ENCODE measurements around the gene NOL3. TPM values are rescaled to one million over a fixed set of nuclear protein-coding genes. Genes with fewer than 3 reads are reported as not detected.

The NOL3 gene
- total and polyA plus RNA-seq, 9 of the 15 experiments (the other 6 are each of a cell fraction or from before 2014, with no cell fraction given): 0.45 to 14.0 (median 5.4) TPM

- TF ChIP-seq E4F1 (CRISPR knock-in tag; IDR thresholded peaks at IDR 0.05; ENCODE audit: borderline replicate concordance): no peak
- TF ChIP-seq KLF13 (tag; IDR thresholded peaks at IDR 0.05; ENCODE audit: borderline replicate concordance, low read depth): no peak
- TF ChIP-seq SMAD3 (CRISPR knock-in tag; conservative IDR thresholded peaks at IDR 0.05): no peak
- TF ChIP-seq, protein P1, sequence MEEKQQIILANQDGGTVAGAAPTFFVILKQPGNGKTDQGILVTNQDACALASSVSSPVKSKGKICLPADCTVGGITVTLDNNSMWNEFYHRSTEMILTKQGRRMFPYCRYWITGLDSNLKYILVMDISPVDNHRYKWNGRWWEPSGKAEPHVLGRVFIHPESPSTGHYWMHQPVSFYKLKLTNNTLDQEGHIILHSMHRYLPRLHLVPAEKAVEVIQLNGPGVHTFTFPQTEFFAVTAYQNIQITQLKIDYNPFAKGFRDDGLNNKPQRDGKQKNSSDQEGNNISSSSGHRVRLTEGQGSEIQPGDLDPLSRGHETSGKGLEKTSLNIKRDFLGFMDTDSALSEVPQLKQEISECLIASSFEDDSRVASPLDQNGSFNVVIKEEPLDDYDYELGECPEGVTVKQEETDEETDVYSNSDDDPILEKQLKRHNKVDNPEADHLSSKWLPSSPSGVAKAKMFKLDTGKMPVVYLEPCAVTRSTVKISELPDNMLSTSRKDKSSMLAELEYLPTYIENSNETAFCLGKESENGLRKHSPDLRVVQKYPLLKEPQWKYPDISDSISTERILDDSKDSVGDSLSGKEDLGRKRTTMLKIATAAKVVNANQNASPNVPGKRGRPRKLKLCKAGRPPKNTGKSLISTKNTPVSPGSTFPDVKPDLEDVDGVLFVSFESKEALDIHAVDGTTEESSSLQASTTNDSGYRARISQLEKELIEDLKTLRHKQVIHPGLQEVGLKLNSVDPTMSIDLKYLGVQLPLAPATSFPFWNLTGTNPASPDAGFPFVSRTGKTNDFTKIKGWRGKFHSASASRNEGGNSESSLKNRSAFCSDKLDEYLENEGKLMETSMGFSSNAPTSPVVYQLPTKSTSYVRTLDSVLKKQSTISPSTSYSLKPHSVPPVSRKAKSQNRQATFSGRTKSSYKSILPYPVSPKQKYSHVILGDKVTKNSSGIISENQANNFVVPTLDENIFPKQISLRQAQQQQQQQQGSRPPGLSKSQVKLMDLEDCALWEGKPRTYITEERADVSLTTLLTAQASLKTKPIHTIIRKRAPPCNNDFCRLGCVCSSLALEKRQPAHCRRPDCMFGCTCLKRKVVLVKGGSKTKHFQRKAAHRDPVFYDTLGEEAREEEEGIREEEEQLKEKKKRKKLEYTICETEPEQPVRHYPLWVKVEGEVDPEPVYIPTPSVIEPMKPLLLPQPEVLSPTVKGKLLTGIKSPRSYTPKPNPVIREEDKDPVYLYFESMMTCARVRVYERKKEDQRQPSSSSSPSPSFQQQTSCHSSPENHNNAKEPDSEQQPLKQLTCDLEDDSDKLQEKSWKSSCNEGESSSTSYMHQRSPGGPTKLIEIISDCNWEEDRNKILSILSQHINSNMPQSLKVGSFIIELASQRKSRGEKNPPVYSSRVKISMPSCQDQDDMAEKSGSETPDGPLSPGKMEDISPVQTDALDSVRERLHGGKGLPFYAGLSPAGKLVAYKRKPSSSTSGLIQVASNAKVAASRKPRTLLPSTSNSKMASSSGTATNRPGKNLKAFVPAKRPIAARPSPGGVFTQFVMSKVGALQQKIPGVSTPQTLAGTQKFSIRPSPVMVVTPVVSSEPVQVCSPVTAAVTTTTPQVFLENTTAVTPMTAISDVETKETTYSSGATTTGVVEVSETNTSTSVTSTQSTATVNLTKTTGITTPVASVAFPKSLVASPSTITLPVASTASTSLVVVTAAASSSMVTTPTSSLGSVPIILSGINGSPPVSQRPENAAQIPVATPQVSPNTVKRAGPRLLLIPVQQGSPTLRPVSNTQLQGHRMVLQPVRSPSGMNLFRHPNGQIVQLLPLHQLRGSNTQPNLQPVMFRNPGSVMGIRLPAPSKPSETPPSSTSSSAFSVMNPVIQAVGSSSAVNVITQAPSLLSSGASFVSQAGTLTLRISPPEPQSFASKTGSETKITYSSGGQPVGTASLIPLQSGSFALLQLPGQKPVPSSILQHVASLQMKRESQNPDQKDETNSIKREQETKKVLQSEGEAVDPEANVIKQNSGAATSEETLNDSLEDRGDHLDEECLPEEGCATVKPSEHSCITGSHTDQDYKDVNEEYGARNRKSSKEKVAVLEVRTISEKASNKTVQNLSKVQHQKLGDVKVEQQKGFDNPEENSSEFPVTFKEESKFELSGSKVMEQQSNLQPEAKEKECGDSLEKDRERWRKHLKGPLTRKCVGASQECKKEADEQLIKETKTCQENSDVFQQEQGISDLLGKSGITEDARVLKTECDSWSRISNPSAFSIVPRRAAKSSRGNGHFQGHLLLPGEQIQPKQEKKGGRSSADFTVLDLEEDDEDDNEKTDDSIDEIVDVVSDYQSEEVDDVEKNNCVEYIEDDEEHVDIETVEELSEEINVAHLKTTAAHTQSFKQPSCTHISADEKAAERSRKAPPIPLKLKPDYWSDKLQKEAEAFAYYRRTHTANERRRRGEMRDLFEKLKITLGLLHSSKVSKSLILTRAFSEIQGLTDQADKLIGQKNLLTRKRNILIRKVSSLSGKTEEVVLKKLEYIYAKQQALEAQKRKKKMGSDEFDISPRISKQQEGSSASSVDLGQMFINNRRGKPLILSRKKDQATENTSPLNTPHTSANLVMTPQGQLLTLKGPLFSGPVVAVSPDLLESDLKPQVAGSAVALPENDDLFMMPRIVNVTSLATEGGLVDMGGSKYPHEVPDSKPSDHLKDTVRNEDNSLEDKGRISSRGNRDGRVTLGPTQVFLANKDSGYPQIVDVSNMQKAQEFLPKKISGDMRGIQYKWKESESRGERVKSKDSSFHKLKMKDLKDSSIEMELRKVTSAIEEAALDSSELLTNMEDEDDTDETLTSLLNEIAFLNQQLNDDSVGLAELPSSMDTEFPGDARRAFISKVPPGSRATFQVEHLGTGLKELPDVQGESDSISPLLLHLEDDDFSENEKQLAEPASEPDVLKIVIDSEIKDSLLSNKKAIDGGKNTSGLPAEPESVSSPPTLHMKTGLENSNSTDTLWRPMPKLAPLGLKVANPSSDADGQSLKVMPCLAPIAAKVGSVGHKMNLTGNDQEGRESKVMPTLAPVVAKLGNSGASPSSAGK (IDR thresholded peaks at IDR 0.05): no peak
- no peak for TF ChIP-seq FOXJ3 (CRISPR knock-in tag; IDR thresholded peaks at IDR 0.05)
- no peak for TF ChIP-seq TAL1 (IDR thresholded peaks at IDR 0.05)
- TF ChIP-seq, protein P2, sequence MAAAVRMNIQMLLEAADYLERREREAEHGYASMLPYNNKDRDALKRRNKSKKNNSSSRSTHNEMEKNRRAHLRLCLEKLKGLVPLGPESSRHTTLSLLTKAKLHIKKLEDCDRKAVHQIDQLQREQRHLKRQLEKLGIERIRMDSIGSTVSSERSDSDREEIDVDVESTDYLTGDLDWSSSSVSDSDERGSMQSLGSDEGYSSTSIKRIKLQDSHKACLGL (CRISPR knock-in tag; IDR thresholded peaks at IDR 0.05; ENCODE audit: borderline replicate concordance, poor library complexity, severe bottlenecking): no peak
- TF ChIP-seq, protein P3, sequence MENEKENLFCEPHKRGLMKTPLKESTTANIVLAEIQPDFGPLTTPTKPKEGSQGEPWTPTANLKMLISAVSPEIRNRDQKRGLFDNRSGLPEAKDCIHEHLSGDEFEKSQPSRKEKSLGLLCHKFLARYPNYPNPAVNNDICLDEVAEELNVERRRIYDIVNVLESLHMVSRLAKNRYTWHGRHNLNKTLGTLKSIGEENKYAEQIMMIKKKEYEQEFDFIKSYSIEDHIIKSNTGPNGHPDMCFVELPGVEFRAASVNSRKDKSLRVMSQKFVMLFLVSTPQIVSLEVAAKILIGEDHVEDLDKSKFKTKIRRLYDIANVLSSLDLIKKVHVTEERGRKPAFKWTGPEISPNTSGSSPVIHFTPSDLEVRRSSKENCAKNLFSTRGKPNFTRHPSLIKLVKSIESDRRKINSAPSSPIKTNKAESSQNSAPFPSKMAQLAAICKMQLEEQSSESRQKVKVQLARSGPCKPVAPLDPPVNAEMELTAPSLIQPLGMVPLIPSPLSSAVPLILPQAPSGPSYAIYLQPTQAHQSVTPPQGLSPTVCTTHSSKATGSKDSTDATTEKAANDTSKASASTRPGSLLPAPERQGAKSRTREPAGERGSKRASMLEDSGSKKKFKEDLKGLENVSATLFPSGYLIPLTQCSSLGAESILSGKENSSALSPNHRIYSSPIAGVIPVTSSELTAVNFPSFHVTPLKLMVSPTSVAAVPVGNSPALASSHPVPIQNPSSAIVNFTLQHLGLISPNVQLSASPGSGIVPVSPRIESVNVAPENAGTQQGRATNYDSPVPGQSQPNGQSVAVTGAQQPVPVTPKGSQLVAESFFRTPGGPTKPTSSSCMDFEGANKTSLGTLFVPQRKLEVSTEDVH (IDR thresholded peaks at IDR 0.05; ENCODE audit: low read depth, partially characterized antibody): no peak
- no peak for TF ChIP-seq NR4A1 (CRISPR knock-in tag; IDR thresholded peaks at IDR 0.05)
- no peak for TF ChIP-seq NR4A1 (tag; IDR thresholded peaks at IDR 0.05)
Observed at GRCh38 chr16:67169642-67170167, 633 bp upstream of the NOL3 start (continued).
